ENCODE measurements around the gene LRCH4. TPM values are rescaled to one million over a fixed set of nuclear protein-coding genes. Genes with fewer than 3 reads are reported as not detected.

LRCH4 gene
- total RNA-seq, 2 donors from 2014 or later = 99.8 to 131 TPM

GRCh38 chr7:100573691-100574361 lies 12.1 kb downstream of the LRCH4 start, which contains the start of gene SAP25:
TSS of gene SAP25 (minus strand) at chr7:100573900. CDS start at chr7:100573742, 158 bp downstream.
- H3K4me3 ChIP-seq = no peak within 1 kb of the TSS
- H3K36me3 ChIP-seq = peaks cover 43% of the 10 kb centered on the region
- H3K9me3 ChIP-seq = no peaks in the 10 kb centered on the region
- H3K27ac ChIP-seq = no peak within 1 kb of the TSS
- TF ChIP-seq CTCF (IDR thresholded peaks at IDR 0.05) = no peak
- no peak for DNase-seq (ENCODE audit: low spot score)
- no peak for ATAC-seq (ENCODE audit: insufficient number of reproducible peaks, low FRiP score, low read depth)
- no peaks in the 10 kb centered on the region for H3K27me3 ChIP-seq (replicated peaks; ENCODE audit: insufficient read depth)
- H3K4me1 ChIP-seq (ENCODE audit: control insufficient read depth in 1 of 2, low read depth in 2 of 2) = peaks cover 8 to 14% of the 10 kb centered on the region in 2 donors

- DNase-seq (ENCODE audit: low spot score) (no peak), ATAC-seq (ENCODE audit: insufficient number of reproducible peaks, low FRiP score, low read depth) (no peak)
- peaks cover 36% of the 10 kb centered on the region for H3K36me3 ChIP-seq
- H3K27me3 ChIP-seq (replicated peaks; ENCODE audit: insufficient read depth) = no peaks in the 10 kb centered on the region
- H3K27ac ChIP-seq = no peak overlapping the region
- TF ChIP-seq CTCF (IDR thresholded peaks at IDR 0.05) = no peak
- no peaks in the 10 kb centered on the region for H3K9me3 ChIP-seq
- peaks cover 8 to 14% of the 10 kb centered on the region in 2 donors for H3K4me1 ChIP-seq (ENCODE audit: control insufficient read depth in 1 of 2, low read depth in 2 of 2)
- H3K4me3 ChIP-seq = no peak overlapping the region
Measured at GRCh38 chr7:100572949-100573675, 12.8 kb downstream of the LRCH4 start.

- no peak overlapping the region for H3K27ac ChIP-seq
Measured at GRCh38 chr7:100572281-100572948, 13.5 kb downstream of the LRCH4 start.

GRCh38 chr7:100571829-100572116 lies 14.2 kb downstream of the LRCH4 start:
- DNase-seq (ENCODE audit: low spot score) (no peak), ATAC-seq (ENCODE audit: insufficient number of reproducible peaks, low FRiP score, low read depth) (no peak)
- no peak for TF ChIP-seq CTCF (IDR thresholded peaks at IDR 0.05)
- Histone ChIP-seq H3K36me3 (peaks cover 22% of the 10 kb centered on the region), H3K27ac (no peak overlapping the region), H3K4me3 (no peak overlapping the region), H3K27me3 (replicated peaks; ENCODE audit: insufficient read depth) (no peaks in the 10 kb centered on the region), H3K9me3 (no peaks in the 10 kb centered on the region), H3K4me1 (ENCODE audit: control insufficient read depth in 1 of 2, low read depth in 2 of 2) (peaks cover 8 to 14% of the 10 kb centered on the region in 2 donors)

More at GRCh38 chr7:100572281-100572948, 13.5 kb downstream of the LRCH4 start:
- no peaks in the 10 kb centered on the region for H3K27me3 ChIP-seq (replicated peaks; ENCODE audit: insufficient read depth)
- DNase-seq (ENCODE audit: low spot score) = no peak
- TF ChIP-seq CTCF (IDR thresholded peaks at IDR 0.05) = no peak
- H3K36me3 ChIP-seq = peaks cover 29% of the 10 kb centered on the region
- no peak for ATAC-seq (ENCODE audit: insufficient number of reproducible peaks, low FRiP score, low read depth)
- no peak overlapping the region for H3K4me3 ChIP-seq
- H3K4me1 ChIP-seq (ENCODE audit: control insufficient read depth in 1 of 2, low read depth in 2 of 2) = peaks cover 8 to 14% of the 10 kb centered on the region in 2 donors
- H3K9me3 ChIP-seq = no peaks in the 10 kb centered on the region
